ENCODE results near the gene RHO.

DNA sequence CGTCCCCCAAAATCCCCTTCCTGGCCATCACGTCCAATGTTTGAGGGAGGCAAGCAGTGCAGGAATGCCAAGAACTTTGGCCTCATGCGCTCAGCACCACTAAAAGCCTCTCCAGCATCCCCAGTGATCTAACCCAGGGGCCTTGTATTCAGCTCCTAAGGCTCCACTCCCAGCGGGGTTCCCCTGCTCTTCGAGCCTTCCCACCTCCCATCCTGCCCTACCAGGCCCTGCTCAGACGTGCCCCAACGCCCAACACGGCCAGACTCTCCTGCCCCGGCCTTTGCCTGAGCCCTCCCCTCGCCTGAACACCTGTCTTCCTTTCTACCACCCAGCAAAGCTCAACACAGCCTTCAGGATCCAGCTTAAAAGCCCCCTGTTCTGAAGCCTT is 47.6 kb downstream of the RHO start:
- TF ChIP-seq, protein P1, sequence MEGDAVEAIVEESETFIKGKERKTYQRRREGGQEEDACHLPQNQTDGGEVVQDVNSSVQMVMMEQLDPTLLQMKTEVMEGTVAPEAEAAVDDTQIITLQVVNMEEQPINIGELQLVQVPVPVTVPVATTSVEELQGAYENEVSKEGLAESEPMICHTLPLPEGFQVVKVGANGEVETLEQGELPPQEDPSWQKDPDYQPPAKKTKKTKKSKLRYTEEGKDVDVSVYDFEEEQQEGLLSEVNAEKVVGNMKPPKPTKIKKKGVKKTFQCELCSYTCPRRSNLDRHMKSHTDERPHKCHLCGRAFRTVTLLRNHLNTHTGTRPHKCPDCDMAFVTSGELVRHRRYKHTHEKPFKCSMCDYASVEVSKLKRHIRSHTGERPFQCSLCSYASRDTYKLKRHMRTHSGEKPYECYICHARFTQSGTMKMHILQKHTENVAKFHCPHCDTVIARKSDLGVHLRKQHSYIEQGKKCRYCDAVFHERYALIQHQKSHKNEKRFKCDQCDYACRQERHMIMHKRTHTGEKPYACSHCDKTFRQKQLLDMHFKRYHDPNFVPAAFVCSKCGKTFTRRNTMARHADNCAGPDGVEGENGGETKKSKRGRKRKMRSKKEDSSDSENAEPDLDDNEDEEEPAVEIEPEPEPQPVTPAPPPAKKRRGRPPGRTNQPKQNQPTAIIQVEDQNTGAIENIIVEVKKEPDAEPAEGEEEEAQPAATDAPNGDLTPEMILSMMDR (IDR thresholded peaks at IDR 0.05; ENCODE audit: low read depth, low read length), result no peak
- no peak for TF ChIP-seq EZH2phosphoT487 (IDR thresholded peaks at IDR 0.05; ENCODE audit: low read depth)

Data from OCI-LY3 (cell line).